Measurements from ENCODE around the gene CKS1B.

Gene CKS1B

DNA sequence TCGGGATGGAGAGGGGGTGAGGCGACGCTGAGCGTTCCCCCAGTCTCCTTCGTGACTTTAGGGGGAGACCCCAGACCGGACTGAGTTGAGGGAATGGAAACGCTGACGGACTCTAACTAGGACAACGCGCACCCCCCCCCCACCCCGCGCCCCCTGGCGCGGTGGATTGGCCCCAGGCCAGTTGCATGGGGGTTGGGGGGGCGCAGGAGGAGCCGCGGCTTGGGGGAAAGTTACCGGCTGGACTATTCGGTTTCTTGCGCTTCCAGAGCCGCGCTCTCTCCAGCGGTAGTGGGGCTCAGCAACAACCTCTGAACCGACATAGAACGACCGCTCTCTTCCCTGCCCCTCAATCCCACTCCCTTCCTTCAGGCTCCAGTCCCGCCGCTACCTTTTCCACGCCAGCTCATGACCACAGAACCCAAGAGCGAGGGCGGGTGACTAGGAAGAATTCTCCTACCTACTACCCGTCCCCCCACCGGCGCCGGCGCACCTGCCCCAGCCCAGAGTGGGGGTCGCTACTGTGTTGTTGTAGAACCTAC is 28.8 kb downstream of the CKS1B start:
- DNase-seq, result no peak

DNA sequence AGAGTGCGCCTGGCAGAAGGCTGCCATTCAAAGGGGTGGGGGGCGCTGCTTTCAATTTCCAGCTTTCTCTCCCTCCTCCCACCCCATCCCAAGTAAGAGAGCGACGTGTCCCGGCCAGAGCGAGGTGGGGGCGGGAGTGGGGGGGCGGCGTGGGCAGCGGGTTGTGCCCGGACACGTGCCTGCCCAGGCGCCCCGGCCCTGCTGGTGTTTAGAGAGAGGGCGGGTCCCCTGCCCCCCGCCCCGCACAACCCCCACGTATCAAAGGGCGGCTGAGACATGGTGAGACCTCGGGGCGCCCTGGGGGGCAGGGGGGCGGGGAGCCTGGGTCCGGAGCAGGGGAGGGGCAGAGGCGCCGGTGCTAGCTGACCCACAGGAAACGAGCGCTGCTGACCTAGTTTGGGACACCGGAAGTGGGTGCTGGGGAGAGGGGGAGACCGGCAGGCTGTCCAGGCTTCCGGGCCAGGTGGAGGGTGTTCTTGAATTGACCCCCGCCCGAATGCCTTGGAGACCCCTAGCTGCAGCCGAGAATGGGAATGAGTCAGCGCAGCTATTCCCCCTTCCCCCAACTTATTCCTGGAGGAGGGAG is 29.4 kb downstream of the CKS1B start:
- DNase-seq, result no peak

DNA sequence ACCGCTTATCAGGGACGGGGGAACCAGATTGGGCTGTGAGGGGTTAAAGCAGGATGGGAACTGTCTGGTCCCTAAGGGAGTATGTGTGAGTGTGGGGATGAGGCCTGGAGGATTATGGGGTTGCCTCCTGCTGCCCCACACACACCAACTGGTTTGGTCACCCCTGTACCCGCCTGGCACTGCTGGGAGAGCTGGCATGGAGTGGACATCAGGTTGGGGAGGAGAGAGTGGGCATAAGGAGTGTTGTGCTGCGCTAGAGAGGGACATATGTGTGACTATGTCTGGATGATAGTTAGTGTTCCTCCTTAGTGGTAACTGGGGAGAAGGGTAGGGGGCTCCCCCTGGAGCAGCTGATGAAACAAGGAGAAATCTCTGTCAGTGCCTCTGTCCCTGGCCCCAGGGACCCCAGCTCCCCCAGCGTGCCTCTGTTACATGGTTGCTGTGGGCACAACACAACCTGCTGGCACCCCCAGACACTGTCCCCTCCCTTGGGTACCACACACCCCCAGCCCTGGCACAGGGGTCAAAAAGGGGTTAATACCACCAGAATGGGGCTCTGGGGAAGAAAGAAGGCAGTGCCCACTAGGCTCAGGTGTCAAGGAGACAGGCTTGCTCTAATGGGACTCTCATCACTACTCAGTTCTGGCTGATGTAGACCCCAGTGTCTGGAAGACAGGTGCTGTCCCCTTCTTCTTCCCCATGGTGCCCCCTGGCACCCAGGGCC is 30.0 kb downstream of the CKS1B start:
- DNase-seq, result no peak

DNA sequence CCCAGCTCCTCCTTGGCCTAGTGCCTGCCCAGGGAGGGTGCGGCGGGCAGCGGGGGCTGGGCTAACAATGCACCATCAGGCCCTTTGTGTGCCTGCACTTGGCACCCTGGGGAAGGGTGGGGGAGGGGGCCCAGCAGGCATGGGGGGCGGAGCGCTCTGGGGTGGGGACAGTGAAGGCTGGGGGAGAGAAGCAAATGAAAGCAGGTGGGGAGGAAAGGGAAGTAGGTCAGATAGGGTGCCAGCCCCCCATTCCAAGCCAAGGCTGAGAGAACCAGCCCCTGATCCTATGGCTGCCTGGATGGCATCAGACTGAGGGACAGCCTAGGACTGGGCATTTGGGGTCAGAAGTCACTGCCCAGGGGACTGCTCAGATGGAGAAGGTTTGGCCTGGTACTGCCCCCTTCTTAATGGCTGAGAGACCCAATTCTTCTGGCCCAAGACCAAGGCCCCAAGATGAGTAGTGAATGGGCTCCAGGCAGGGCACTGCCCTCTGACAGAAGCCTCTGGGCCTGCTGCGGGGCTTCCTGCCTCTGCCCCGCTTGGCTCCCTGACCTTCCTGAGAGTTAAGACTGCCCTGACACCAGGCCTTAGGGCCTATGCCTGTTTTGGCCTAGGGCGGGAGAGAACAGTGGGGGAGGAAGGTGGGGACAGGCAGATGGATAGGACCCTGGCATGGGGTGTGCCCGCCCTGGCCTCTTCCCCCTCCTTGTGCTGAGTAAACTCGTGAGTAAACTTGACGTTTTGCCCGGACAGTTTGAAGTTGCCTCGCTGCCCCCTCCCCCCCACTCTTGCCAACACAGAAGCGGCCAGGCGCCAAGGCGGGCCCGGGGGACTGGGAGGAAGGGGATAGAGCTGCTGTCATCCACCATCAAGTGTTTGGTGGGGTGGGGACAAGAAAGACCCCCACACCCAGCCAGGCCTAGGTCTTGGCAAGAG is 30.9 kb downstream of the CKS1B start:
- DNase-seq, result no peak

DNA sequence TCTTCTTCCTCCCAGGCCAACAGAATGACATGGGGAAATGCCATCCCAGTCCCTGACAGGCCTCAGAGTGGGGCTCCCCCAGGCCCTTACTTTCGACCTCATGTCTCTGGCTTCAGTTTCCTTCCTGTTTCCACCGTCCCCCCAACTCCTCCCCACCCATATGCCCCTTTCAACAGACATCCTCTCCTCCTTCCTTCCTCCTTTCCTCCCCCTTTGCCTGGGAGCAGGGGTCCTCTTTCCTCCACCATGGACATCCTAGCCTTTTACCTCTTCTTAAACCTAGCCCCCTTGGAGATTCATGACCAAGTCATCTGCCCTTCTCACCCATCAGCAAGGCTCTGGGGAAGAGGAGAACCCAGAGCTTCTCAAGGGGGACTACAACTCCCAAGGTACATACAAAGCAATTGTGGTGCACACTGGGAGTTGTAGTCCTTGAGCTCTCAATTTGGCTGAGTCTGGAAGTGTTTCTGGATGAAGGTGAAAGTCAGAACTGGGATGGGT is 32.2 kb downstream of the CKS1B start:
- no peak for DNase-seq

DNA sequence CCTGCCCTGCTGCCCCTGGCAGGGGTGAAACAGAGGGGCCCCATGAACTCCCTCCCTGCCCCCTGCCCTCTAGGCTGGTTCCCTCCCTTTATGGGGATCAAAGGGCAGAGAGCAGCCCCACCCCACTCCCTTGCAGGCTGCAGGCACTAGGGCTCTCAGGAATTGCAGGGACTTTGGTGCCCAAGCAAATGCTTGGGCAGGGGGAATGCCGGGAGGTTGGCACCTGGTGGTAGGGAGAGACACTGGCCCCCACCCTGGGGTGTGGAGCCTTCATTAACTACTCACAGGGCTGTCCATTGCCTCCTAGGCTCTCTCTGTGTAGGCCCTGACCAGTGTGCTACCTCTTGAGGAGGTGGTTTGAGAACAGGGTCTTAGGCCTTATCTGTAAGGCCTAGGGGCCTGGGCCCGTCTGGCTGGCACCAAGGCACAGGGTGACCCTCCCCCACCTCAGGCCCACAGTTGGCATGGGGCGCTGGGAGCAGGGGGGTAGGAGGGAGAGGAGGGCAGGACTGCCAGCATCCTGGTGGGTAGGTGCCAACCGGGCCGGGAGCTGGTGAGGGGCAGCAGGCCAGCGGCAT is 32.9 kb downstream of the CKS1B start:
- DNase-seq, result no peak

DNA sequence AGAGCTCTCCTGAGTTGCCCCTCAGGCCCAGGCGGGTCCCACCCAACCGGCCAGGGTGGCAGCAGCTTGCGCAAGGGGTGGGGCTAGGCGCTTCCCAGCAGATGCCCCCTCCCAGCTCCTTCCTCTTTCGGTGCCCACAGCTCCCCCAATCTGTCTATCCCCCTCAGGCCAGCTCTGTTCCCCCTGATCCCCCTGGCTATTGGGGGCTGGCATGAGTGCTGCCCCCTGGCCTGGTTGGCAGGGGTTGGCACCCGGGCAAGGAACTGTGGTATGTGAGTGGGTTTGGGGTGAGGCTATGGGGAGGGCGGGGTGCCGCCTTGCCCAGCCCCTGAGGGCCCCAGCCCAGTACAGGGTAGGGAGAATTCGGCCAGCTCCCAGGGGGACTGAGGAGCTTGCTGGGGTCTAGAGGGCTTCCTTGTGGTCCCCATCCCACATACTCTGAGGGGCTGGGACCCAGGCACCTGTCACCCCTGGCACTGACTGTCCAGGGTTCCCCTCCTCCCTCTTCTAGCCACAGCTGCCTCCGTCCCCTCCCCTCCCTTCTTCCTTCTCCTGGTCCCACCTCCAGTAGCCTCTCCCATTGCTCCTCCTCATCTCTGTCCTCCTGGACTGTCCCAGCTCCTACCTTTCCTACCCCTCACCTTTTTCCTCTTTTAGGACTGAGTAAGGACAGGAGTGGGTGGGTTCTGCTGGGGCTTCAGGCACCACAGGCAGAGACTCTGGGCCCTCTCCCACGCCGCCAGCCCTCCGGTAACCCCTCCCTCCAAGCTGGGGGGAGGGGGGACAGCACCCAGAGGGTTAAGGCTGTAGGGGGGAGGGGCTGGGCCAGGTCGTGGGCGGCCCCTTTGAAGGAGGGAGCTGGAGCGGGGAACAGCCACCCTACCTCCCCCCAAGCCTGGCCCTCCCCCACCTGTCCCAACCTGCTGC is 33.8 kb downstream of the CKS1B start:
- DNase-seq, result peak; percentile 72

DNA sequence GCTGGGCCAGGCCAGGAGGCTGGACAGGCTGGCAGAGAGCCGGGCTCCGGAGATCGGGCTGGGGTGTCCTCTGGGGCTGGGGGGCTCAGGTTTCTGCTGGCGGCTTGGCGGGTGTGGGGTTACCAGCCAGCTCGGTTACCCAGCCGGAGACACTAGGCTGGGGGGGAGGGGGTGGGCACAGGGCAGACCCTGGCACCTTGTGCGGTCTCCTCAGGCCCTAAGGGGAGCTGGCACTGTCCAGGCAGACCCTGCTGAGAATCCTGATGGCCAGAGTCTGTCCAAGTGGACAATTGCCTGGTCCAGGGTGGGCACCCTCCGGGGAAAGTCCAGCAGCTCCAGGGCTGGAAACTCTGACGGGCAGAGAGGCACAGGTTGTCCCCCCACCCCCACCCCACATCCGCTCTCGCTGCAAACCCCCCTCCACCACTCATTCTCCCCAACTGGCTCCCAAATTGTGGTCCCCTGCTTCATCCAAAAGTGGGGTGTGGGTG is 34.8 kb downstream of the CKS1B start:
- DNase-seq, result no peak

DNA sequence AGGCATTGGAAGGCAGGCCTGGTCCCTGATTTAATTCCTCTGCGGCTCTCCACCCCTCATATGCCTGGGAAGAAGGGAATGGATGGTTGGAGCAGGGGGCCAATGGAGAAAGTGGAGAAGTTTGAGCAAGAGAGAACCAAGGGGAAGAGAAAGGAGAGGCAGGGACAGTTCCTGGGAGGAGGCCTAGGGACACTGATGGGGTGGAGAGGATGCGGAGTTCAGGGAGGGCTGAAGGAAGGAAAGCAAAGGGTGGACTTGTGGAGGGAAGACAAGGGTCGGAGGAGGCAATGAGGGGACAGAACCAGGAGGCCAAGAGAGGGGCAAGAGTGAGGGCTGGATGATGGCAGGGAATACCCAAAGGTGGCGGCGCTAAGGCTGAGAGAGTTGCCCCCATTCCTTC is 35.3 kb downstream of the CKS1B start:
- DNase-seq, result no peak

DNA sequence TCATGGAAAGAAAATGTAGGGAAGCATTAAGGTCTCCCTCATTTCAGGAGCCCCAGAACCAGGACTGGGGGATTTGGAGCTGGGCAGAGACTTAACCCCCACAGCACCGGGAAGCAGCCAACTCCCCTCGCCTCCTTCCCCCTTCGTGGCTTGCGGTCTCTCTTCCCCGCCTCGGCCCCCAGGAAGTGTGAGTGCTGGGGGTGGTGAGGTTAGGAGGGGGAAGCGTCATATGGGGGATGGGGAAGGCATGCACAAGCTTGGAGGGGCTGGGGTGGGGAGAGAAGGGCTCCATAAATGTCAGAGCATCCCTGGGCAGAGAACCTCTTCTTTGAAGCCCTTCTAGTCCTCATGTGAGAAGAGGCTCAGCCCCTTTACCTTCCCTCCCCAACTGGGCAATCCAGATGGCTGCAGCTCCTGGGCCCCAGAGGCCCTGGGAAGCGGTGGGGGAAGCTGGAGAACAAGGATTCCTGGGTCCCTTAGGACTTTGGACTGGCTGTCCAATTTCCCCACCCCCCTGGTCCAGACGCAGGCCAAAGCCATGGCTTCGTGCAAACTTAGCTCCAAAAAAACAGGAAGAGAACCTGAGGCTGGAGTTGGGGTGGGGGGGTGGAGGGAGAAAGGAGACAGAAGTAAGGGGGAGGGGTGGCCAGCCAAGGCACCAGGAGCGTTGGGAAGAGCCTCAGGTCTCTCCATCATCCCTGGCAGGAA is 35.9 kb downstream of the CKS1B start:
- DNase-seq, result no peak

DNA sequence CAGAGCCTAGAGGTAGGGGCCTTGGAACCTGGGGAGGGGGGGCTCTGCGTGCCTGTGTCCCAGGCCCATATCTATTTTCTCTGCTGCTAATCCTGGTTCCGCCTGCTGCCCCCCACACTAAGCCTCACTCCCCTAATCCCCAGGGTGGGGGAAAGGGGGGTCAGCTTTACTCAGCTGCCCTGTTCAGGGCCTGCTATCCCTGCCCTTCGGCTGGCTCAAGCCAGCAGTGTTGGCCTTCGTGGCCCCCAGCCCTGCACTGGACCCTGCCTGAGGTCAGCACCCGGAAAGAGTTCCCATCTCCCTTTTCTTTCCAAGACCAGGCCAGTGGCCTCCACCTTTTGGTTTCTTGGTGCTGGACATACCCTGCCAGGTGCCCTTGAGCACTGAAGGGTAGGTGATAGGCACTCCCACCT is 36.5 kb downstream of the CKS1B start:
- no peak for DNase-seq

DNA sequence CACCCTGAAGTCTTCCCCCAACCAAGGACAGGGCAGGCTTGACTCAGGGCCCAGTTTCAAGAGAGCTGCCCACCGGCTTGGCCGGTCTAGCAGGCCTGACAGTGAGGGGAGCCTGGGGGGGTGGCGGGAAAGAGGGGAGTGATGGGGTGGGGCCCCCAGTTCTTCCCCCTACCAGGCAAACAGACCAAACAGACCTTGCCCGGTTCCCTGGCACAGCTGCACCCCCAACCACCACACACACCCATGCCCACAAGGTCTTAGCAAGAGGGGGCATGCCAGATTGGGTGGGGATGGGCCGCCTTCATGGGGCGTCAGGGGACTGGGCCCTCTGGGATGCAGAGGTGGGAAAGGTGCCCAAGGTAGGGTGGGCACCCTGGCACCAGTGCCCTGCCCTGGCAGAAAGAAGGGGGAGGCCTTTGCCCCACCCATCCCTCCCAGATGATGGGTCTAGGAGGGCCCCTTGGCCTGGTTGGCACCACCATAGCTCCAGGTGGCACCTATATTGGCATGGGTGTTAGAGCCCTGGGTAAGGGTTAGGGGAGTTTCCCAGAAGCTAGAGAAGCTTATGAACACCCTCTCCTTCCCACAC is 37.0 kb downstream of the CKS1B start:
- no peak for DNase-seq

DNA sequence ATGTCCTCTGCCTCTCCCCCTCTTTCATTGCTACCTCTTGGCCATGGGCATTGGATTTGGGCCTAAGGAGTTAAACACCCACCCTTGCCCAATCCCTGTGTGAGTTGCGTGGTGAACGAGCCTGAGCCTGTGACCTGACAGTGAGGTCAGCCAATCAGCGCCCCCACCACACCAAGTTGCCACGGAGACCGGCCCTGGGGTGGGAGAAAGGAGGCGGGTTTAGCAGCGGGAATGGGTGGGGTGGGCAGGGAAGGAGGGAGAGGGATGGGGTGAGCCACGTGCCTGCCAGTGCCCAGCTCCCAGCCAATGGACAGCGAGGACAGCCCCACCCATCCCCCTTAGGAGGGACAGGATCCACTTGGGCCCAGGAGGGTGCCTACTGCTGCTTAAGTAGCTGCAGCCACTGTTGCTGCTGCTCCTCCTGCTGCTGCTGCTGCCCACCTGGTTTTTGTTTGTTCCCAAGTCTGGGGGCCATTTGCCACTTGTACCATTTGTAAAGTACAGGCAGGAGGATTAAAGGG is 37.6 kb downstream of the CKS1B start:
- DNase-seq, result no peak

DNA sequence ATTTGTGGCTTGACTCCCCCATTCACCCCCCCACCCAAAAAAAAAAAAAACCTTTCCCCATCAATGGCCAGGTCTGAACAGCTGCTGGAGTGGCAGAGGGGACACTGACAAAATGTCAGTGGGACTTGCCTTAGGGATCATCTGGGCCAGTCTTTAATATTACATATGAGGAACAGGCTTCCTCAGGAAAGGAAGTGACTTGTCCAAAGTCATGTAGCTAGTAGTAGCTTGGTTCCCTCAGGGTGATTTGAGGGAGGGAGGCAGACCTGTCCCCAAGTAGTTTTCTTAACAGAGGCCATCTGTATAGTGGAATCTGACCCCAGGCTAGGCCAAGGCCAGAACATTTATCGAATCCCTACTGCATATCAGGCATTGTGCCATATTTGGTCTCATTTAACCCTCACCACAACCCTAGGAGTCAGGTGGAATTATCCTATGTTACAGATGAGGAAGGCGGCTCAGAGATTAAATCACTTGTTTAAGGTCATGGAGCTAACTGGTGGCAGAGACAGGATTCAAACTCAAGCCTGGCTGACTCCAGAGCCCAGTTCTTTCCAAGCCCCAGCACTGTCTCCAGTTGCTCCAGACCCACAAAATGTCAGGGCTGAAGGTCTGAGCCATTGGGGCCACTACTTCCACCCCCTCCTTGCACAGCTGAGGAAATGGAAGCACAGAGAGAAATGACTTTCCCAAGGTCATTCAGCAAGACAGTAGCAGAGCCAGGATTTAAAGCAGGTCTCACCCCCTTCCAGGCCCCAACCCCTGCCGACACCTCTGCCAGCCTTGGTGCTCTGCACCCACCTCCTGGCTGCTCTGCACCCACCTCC is 38.5 kb downstream of the CKS1B start:
- no peak for DNase-seq

DNA sequence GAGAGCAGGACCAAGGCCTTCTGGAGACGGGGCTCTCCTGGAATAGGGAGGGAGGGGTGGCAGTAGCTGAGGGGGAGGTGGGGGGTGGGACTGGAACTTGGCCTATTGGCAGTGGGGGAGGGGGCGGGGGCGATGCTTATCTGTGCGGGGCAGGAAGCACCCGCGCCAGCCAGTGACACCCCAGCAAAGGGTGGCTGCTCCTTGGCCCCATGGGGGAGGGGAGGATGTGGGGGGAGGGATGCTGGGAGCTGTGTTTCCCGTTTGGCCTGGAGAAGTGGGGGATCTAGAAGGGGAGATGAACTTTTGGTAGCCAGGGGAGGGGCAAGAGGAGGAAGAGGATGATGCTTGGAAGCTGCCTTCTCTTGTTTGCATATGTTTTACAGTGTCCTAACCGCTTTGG is 39.2 kb downstream of the CKS1B start:
- DNase-seq, result no peak

DNA sequence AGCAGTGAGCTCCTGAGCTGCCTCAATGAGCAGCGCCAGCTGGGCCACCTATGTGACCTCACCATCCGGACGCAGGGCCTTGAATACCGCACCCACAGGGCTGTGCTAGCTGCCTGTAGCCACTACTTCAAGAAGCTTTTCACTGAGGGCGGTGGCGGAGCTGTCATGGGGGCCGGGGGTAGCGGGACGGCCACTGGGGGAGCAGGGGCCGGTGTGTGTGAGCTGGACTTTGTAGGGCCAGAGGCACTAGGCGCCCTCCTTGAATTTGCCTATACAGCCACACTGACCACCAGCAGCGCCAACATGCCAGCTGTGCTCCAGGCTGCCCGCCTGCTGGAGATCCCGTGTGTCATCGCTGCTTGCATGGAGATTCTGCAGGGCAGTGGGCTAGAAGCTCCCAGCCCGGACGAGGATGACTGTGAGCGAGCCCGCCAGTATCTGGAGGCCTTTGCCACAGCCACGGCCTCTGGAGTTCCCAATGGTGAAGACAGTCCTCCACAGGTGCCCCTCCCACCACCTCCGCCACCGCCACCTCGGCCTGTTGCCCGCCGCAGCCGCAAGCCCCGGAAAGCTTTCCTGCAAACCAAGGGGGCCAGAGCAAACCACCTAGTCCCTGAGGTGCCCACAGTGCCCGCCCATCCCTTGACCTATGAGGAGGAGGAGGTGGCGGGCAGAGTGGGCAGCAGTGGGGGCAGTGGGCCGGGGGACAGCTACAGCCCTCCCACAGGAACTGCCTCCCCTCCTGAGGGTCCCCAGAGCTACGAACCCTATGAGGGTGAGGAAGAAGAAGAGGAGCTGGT is 40.4 kb downstream of the CKS1B start:
- no peak for DNase-seq

DNA sequence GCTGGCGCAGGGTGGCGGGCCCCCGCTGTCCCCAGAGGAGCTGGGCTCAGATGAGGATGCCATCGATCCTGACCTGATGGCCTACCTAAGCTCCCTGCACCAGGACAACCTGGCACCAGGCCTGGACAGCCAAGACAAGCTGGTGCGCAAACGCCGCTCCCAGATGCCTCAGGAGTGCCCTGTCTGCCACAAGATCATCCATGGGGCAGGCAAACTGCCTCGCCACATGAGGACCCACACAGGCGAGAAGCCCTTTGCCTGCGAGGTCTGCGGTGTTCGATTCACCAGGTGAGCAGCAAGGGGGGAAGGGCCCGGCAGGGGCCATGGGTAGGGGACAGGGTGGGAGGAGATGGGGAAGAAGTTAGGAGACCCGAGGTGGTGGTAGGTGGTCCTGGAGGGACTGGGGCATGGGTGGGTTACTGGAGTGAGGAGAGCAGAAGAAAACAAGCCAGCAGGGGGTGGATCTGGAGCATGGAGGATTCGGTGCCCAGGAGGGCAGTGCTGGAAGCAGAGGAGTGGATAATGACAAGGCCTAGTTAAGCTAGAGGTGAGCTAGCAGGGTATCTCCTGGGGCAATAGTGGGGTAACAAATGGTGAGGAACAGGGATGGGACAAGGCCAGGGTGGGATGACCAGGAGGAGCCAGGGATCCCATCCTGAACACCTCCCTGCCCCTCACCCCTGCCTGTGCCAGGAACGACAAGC is 41.2 kb downstream of the CKS1B start:
- no peak for DNase-seq

Measured in stimulated activated CD4-positive, alpha-beta T cell treated with anti-CD3 and anti-CD28 coated beads, Interleukin-4, amount 100 ng/mL, for 1 hour (primary cell).